HepG2 (cell line): Measurements from ENCODE around the gene BEAN1. TPM values are rescaled to one million over a fixed set of nuclear protein-coding genes. Genes with fewer than 3 reads are reported as not detected.

Source experiments
- ATAC-seq: fragments of 200-7000 bp; cut with Tn5 transposase; 3 replicates; pipeline ENCODE4 v1.9.1; 2020; ENCODE audit warnings: mild to moderate bottlenecking, moderate library complexity
- BruUV-seq: library from RNA; stranded (reverse); fragments of 400-500 nt; replicated peaks from 2 replicates; lab custom pipeline; 2021; lab: Mats Ljungman, UMichigan
- CTCF ChIA-PET: fragments of 300-600 bp; formaldehyde crosslinking; extraction: SDS; loops from one replicate; lab custom pipeline; 2021; ENCODE audit warnings: low total read pairs, inconsistent platforms, low intra/inter-chr PET ratio; lab: Yijun Ruan, JAX
- POLR2A ChIA-PET: fragments of 350-600 bp; sonication (Branson Sonifier 250); formaldehyde crosslinking; loops from one replicate; lab custom pipeline; 2020; ENCODE audit warnings: antibody characterized with exemption, inconsistent platforms; lab: Yijun Ruan, JAX
- DNase-seq: peaks from one replicate; pipeline ENCODE4 v3.0.0-alpha.2; 2015; ENCODE audit warnings: low spot score
- FAIRE-seq: peaks from 3 replicates; lab custom pipeline; 2011; peaks lifted over from hg19 to GRCh38; lab: Jason Lieb, UNC
- H2AFZ ChIP-seq: one replicate; pipeline ENCODE4 v1.6.1; 2011; ENCODE audit warnings: low read length, inconsistent platforms
- H3K27ac ChIP-seq: fragments of 300-600 bp; 3 replicates; pipeline ENCODE4 v1.8.0; 2011; ENCODE audit warnings: mixed run types, mild to moderate bottlenecking, mixed read lengths, low read length, inconsistent platforms; ENCODE audit not compliant: insufficient read depth; ENCODE audit errors: extremely low read length
- H3K27me3 ChIP-seq, 2 experiments: fragments of 200-600 bp in 1 of 2; 2 replicates in 1 of 2; 3 replicates in 1 of 2; pipeline versions ENCODE4 v1.6.0 to v1.8.0; 2011; ENCODE audit warnings: low read length in 2 of 2, mild to moderate bottlenecking in 2 of 2, moderate library complexity in 2 of 2, inconsistent platforms in 1 of 2; ENCODE audit not compliant: insufficient read depth in 2 of 2, control insufficient read depth in 1 of 2
- H3K36me3 ChIP-seq, 2 experiments: fragments of 200-600 bp in 1 of 2; replicated peaks in 1 of 2; 2 replicates in 1 of 2; 3 replicates in 1 of 2; pipeline versions ENCODE4 v1.5.1 to v1.8.0; 2011; ENCODE audit warnings: low read length in 2 of 2, inconsistent platforms in 1 of 2; ENCODE audit not compliant: insufficient read depth in 2 of 2, control insufficient read depth in 1 of 2
- H3K4me1 ChIP-seq: 2 replicates; pipeline ENCODE4 v1.5.1; 2012; ENCODE audit warnings: low read length, inconsistent platforms; ENCODE audit not compliant: insufficient read depth
- H3K4me2 ChIP-seq: 2 replicates; pipeline ENCODE4 v1.6.0; 2011; ENCODE audit warnings: low read depth, low read length, inconsistent platforms
- H3K4me3 ChIP-seq, 3 experiments: fragments of 200-600 bp in 1 of 3; sonication (generic), shearing (Covaris generic) in 1 of 3; replicated peaks in 1 of 3; 2 replicates each; pipeline ENCODE4 v1.5.1; 2011 to 2016; ENCODE audit warnings: low read length in 3 of 3, inconsistent platforms in 2 of 3, low read depth in 2 of 3, mild to moderate bottlenecking in 2 of 3, control low read depth in 1 of 3, mixed read lengths in 1 of 3; ENCODE audit not compliant: insufficient read depth in 1 of 3
- H3K79me2 ChIP-seq: one replicate; pipeline ENCODE4 v1.6.1; 2011; ENCODE audit warnings: low read length, inconsistent platforms; ENCODE audit not compliant: insufficient read depth
- H3K9ac ChIP-seq: 2 replicates; pipeline ENCODE4 v1.6.0; 2011; ENCODE audit warnings: mild to moderate bottlenecking, low read depth, low read length, inconsistent platforms; ENCODE audit not compliant: insufficient read depth
- H3K9me3 ChIP-seq: 2 replicates; pipeline ENCODE4 v1.5.1; 2012; ENCODE audit warnings: mild to moderate bottlenecking, low read length
- H4K20me1 ChIP-seq: 2 replicates; pipeline ENCODE4 v1.6.0; 2011; ENCODE audit warnings: inconsistent platforms, mild to moderate bottlenecking, low read length, moderate library complexity; ENCODE audit not compliant: insufficient read depth
- CTCF ChIP-seq: sonication (generic); formaldehyde crosslinking; IDR thresholded peaks from 2 replicates; pipeline ENCODE4 v1.5.0; 2020; ENCODE audit warnings: mild to moderate bottlenecking, missing genetic modification reagents, moderate library complexity
- ZBTB20 ChIP-seq: sonication (generic); formaldehyde crosslinking; IDR thresholded peaks from 2 replicates; pipeline ENCODE4 v1.8.1; 2023; ENCODE audit warnings: missing genetic modification reagents, low read depth, mild to moderate bottlenecking, borderline replicate concordance
- ZFP36L2 ChIP-seq: sonication (generic); formaldehyde crosslinking; IDR thresholded peaks from 2 replicates; pipeline ENCODE4 v1.4.0; 2020; ENCODE audit warnings: missing genetic modification reagents
- ZNF451 ChIP-seq: sonication (generic); formaldehyde crosslinking; IDR thresholded peaks from 2 replicates; pipeline ENCODE4 v1.5.0; 2020; ENCODE audit warnings: mild to moderate bottlenecking, missing genetic modification reagents
- ZNF781 ChIP-seq: sonication (generic); formaldehyde crosslinking; IDR thresholded peaks from 2 replicates; pipeline ENCODE4 v1.5.1; 2020; ENCODE audit warnings: borderline replicate concordance, mild to moderate bottlenecking, missing genetic modification reagents; ENCODE audit errors: not compliant biosample characterization
- ZNF841 ChIP-seq: sonication (generic); formaldehyde crosslinking; IDR thresholded peaks from 2 replicates; pipeline ENCODE4 v1.8.1; 2023; ENCODE audit warnings: missing genetic modification reagents, borderline replicate concordance
- WGBS: methylation state at CpG from one replicate; pipeline ENCODE4 v1.1.6; 2017; ENCODE audit warnings: low lambda C conversion rate; 5-methylcytosine and 5-hydroxymethylcytosine counted together
- in situ Hi-C: cut with HindIII; loops from 2 replicates; pipeline ENCODE4 v1.10.0; 2017; ENCODE audit warnings: low pct_unique_long_range_greater_than_20kb; ENCODE audit not compliant: extremely low pct_ligation_motif_present
- intact Hi-C: fragments of 100-400 bp; cut with micrococcal nuclease; formaldehyde crosslinking; loops from one replicate; pipeline ENCODE4 v1.10.0; 2022; ENCODE audit not compliant: unreplicated experiment
- polyA plus RNA-seq, 8 experiments: library from polyadenylated mRNA; depleted of rRNA in 3 of 8; stranded (reverse) in 7 of 8; unstranded in 1 of 8; fragments of >200 nt; fragmentation: Illumina TruSeq in 4 of 8; extraction: Trizol in 4 of 8; gene quantifications; 2 replicates each; pipeline versions ENCODE4 v1.2.1 to v1.2.3, GENCODE V29; 2011 to 2016; ENCODE audit warnings: low read depth in 4 of 8, missing spikeins in 1 of 8, mixed read lengths in 1 of 8; ENCODE audit not compliant: insufficient read depth in 1 of 8
- total RNA-seq, 5 experiments: library from RNA; depleted of rRNA; stranded (reverse); fragments of >200 nt; fragmentation: Illumina TruSeq; extraction: Trizol; gene quantifications; 2 replicates each; pipeline ENCODE4 v1.2.3, GENCODE V29; 2016; ENCODE audit warnings: low read depth in 1 of 5

The BEAN1 gene
- total and polyA plus RNA-seq, 2 of the 13 experiments (the other 11 are each of a cell fraction or from before 2014, with no cell fraction given) = 0.53 to 1.4 TPM

GRCh38 chr16:66395806-66396555 lies 31.1 kb upstream of the BEAN1 start:
- intact Hi-C loops = no loop called here
- Histone ChIP-seq H3K27ac (no peak overlapping the region), H3K27me3 (no peaks in the 10 kb centered on the region), H3K4me2 (no peak overlapping the region), H3K36me3 (no peaks in the 10 kb centered on the region), H3K9me3 (no peaks in the 10 kb centered on the region), H2AFZ (no peak overlapping the region), H3K79me2 (no peaks in the 10 kb centered on the region), H3K4me3 (no peak overlapping the region), H4K20me1 (no peaks in the 10 kb centered on the region), H3K9ac (no peak overlapping the region), H3K4me1 (no peaks in the 10 kb centered on the region; the same call in 1 of the 2 replicates)
- TF ChIP-seq ZNF781 (no peak), ZNF451 (CRISPR knock-in tag) (no peak), ZNF841 (CRISPR knock-in tag) (no peak), CTCF (CRISPR knock-in tag) (peak; percentile 20; the same call in 1 of the 2 replicates), ZFP36L2 (CRISPR knock-in tag) (no peak), ZBTB20 (CRISPR knock-in tag) (no peak)
- in situ Hi-C loops = no loop called here
- no TSS peak for BruUV-seq
- ChIA-PET CTCF (no interaction called here), POLR2A (no interaction called here)
- FAIRE-seq (no peak), DNase-seq (no peak), ATAC-seq (no peak)
- 54% methylated on average over 7 of the region's 7 CpGs for WGBS
